ENCODE measurements around the gene CYGB. TPM values are rescaled to one million over a fixed set of nuclear protein-coding genes. Genes with fewer than 3 reads are reported as not detected.

CYGB gene
- total and polyA plus RNA-seq, 2 of the 13 experiments (the other 11 are each of a cell fraction or from before 2014, with no cell fraction given): 18.9 to 27.1 TPM

DNA sequence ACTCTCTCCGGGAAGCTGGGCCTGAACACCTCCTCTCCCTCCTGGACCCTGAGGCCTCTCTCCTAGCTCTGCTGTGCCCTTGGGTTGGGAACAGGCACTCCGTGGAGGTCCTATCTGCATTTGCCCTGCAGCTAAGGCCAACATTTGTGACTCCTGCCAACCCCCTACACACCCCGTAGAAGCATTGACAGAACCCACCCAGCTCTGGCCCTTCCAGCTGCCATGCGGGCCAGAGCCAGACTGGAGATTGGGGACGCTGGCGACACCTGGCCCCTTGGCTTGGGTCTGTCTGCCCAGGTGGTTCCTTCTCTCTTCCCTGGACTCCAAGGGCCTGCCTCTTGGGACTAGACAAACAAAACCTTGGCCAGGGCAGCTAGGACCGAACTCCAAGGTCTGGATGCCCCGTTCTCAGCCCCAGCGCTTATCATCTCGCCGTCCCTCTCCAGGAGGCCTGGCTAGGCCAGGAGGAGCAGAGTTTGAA, 35.6 kb downstream of the CYGB start (continued):
- TF ChIP-seq FUBP1 (CRISPR knock-in tag; IDR thresholded peaks at IDR 0.05; ENCODE audit: borderline replicate concordance) (no peak), MBD4 (IDR thresholded peaks at IDR 0.05; ENCODE audit: borderline replicate concordance, low read length) (no peak), ZNF773 (CRISPR knock-in tag; IDR thresholded peaks at IDR 0.05; ENCODE audit: borderline replicate concordance) (no peak), SP1 (IDR thresholded peaks at IDR 0.05) (no peak), SP1 (CRISPR knock-in tag; IDR thresholded peaks at IDR 0.05) (0 out of 2 replicates have a peak, but pooled peaks have one; percentile 0), ZBTB7B (CRISPR knock-in tag; IDR thresholded peaks at IDR 0.05) (no peak), POGZ (CRISPR knock-in tag; IDR thresholded peaks at IDR 0.05) (no peak), SPEN (CRISPR knock-in tag; IDR thresholded peaks at IDR 0.05; ENCODE audit: low read depth) (no peak), ZSCAN22 (CRISPR knock-in tag; IDR thresholded peaks at IDR 0.05) (no peak), ZXDC (CRISPR knock-in tag; IDR thresholded peaks at IDR 0.05) (no peak), XRCC5 (optimal IDR thresholded peaks at IDR 0.05; ENCODE audit: low read length) (no peak), ZFP90 (CRISPR knock-in tag; IDR thresholded peaks at IDR 0.05; ENCODE audit: borderline replicate concordance) (no peak; the same call in 1 of the 2 replicates), NFIC (IDR thresholded peaks at IDR 0.05; ENCODE audit: low read length) (no peak)
